H1 (cell line): Measurements from ENCODE around the gene MAPK8IP3. TPM values are rescaled to one million over a fixed set of nuclear protein-coding genes. Genes with fewer than 3 reads are reported as not detected.

ENCODE experiments used
- CTCF ChIA-PET: fragments of 300-600 bp; sonication (Branson Sonifier 250); formaldehyde crosslinking; loops from one replicate; lab custom pipeline; 2021; ENCODE audit not compliant: partially characterized antibody; lab: Charles Lee
- POLR2A ChIA-PET: fragments of 300-600 bp; sonication (Branson Sonifier 250); formaldehyde crosslinking; loops from one replicate; lab custom pipeline; 2021; ENCODE audit warnings: inconsistent platforms; ENCODE audit not compliant: partially characterized antibody; lab: Charles Lee
- DNase-seq, 2 experiments: peaks; one replicate each; pipeline versions ENCODE4 v3.0.0 to v3.0.0-alpha.2; 2010 to 2022; ENCODE audit warnings: low spot score in 2 of 2, low read depth in 1 of 2, mixed read lengths in 1 of 2
- FAIRE-seq: peaks from 2 replicates; lab custom pipeline; 2011; peaks lifted over from hg19 to GRCh38; lab: Jason Lieb, UNC
- H2AFZ ChIP-seq: 2 replicates; pipeline ENCODE4 v1.8.1; 2012; ENCODE audit warnings: low read length, inconsistent platforms
- H2AK5ac ChIP-seq: 2 replicates; pipeline ENCODE4 v1.6.1; 2013; ENCODE audit warnings: low read depth, low read length
- H2BK120ac ChIP-seq: replicated peaks from 2 replicates; pipeline ENCODE3; 2013; ENCODE audit warnings: low read depth, low read length, inconsistent platforms
- H2BK12ac ChIP-seq: 2 replicates; pipeline ENCODE4 v1.6.1; 2013; ENCODE audit warnings: low read depth, low read length
- H2BK15ac ChIP-seq: 2 replicates; pipeline ENCODE4 v1.6.1; 2013; ENCODE audit warnings: low read length
- H2BK20ac ChIP-seq: 2 replicates; pipeline ENCODE4 v1.6.1; 2013; ENCODE audit warnings: low read length
- H2BK5ac ChIP-seq: 2 replicates; pipeline ENCODE4 v1.6.1; 2013; ENCODE audit warnings: low read depth, low read length
- H3K14ac ChIP-seq: 2 replicates; pipeline ENCODE4 v1.6.1; 2013; ENCODE audit warnings: inconsistent platforms; ENCODE audit not compliant: insufficient read length
- H3K18ac ChIP-seq: 2 replicates; pipeline ENCODE4 v1.6.1; 2013; ENCODE audit warnings: low read length; ENCODE audit errors: extremely low read depth
- H3K23ac ChIP-seq: 2 replicates; pipeline ENCODE4 v1.6.1; 2013; ENCODE audit warnings: inconsistent platforms; ENCODE audit not compliant: insufficient read length
- H3K23me2 ChIP-seq: 2 replicates; pipeline ENCODE4 v1.6.1; 2013; ENCODE audit warnings: low read depth, low read length
- H3K27ac ChIP-seq: 2 replicates; pipeline ENCODE4 v1.6.1; 2011; ENCODE audit warnings: low read depth, low read length, inconsistent platforms
- H3K27me3 ChIP-seq, 4 experiments: replicated peaks in 1 of 4; 1 replicate in 1 of 4; 2 replicates in 3 of 4; pipeline versions ENCODE4 v1.6.1 to v1.8.1; 2011 to 2013; ENCODE audit warnings: low read length in 3 of 4, mild to moderate bottlenecking in 3 of 4, inconsistent platforms in 2 of 4, mixed read lengths in 2 of 4, moderate library complexity in 1 of 4; ENCODE audit not compliant: control insufficient read depth in 3 of 4, insufficient read depth in 3 of 4; ENCODE audit errors: extremely low read depth in 1 of 4
- H3K36me3 ChIP-seq, 4 experiments: 2 replicates each; pipeline versions ENCODE4 v1.6.1 to v1.8.1; 2011 to 2013; ENCODE audit warnings: mild to moderate bottlenecking in 4 of 4, low read length in 3 of 4, moderate library complexity in 2 of 4, control low read depth in 1 of 4, inconsistent platforms in 1 of 4; ENCODE audit not compliant: insufficient read depth in 4 of 4, control insufficient read depth in 2 of 4
- H3K4ac ChIP-seq: replicated peaks from 2 replicates; pipeline ENCODE3; 2013; ENCODE audit warnings: low read length, low read depth, mixed read lengths, inconsistent platforms; ENCODE audit not compliant: insufficient read length
- H3K4me1 ChIP-seq, 4 experiments: replicated peaks in 1 of 4; 1 replicate in 1 of 4; 2 replicates in 3 of 4; pipeline versions ENCODE4 v1.6.1 to v1.8.1; 2011 to 2013; ENCODE audit warnings: low read length in 3 of 4, inconsistent platforms in 2 of 4, mixed read lengths in 1 of 4; ENCODE audit not compliant: insufficient read depth in 4 of 4, control insufficient read depth in 3 of 4
- H3K4me2 ChIP-seq, 2 experiments: 2 replicates each; pipeline versions ENCODE4 v1.6.1 to v1.8.1; 2011 to 2013; ENCODE audit warnings: low read depth in 2 of 2, low read length in 2 of 2, control low read depth in 1 of 2, inconsistent platforms in 1 of 2, mild to moderate bottlenecking in 1 of 2; ENCODE audit not compliant: insufficient read depth in 1 of 2
- H3K4me3 ChIP-seq, 4 experiments: fragments of 200-600, 300-600 bp in 1 of 4; sonication (generic), shearing (Covaris generic), sonication (Bioruptor Twin) in 1 of 4; 2 replicates each; pipeline versions ENCODE4 v1.5.1 to v1.8.1; 2011 to 2016; ENCODE audit warnings: low read length in 4 of 4, low read depth in 3 of 4, control low read depth in 2 of 4, inconsistent platforms in 2 of 4, mild to moderate bottlenecking in 2 of 4, mixed read lengths in 1 of 4, moderate library complexity in 1 of 4; ENCODE audit not compliant: insufficient read depth in 2 of 4; ENCODE audit errors: extremely low read depth in 1 of 4
- H3K56ac ChIP-seq: replicated peaks from 2 replicates; pipeline ENCODE3; 2013; ENCODE audit warnings: low read depth, mild to moderate bottlenecking, mixed read lengths, low read length, inconsistent platforms; ENCODE audit not compliant: insufficient read length
- H3K79me1 ChIP-seq: 2 replicates; pipeline ENCODE4 v1.6.1; 2013; ENCODE audit warnings: low read depth, low read length, control low read depth
- H3K79me2 ChIP-seq, 2 experiments: 2 replicates each; pipeline versions ENCODE4 v1.6.1 to v1.8.1; 2012 to 2013; ENCODE audit warnings: low read length in 2 of 2, mild to moderate bottlenecking in 2 of 2, inconsistent platforms in 1 of 2; ENCODE audit not compliant: insufficient read depth in 2 of 2, control insufficient read depth in 1 of 2
- H3K9ac ChIP-seq, 4 experiments: replicated peaks in 1 of 4; 1 replicate in 1 of 4; 2 replicates in 3 of 4; pipeline versions ENCODE4 v1.6.1 to v1.8.1; 2011 to 2013; ENCODE audit warnings: low read depth in 3 of 4, low read length in 3 of 4, control low read depth in 2 of 4, mild to moderate bottlenecking in 2 of 4, moderate library complexity in 2 of 4, inconsistent platforms in 1 of 4; ENCODE audit errors: extremely low read depth in 1 of 4
- H3K9me3 ChIP-seq, 2 experiments: 2 replicates each; pipeline versions ENCODE4 v1.6.1 to v1.8.1; 2012 to 2013; ENCODE audit warnings: mild to moderate bottlenecking in 2 of 2, moderate library complexity in 2 of 2, control low read depth in 1 of 2, inconsistent platforms in 1 of 2, low read depth in 1 of 2, low read length in 1 of 2, mixed read lengths in 1 of 2; ENCODE audit not compliant: insufficient read depth in 2 of 2
- H4K20me1 ChIP-seq, 2 experiments: replicated peaks in 1 of 2; 2 replicates each; pipeline versions ENCODE3 to v1.8.1; 2011 to 2013; ENCODE audit warnings: inconsistent platforms in 2 of 2, low read length in 2 of 2, mild to moderate bottlenecking in 1 of 2; ENCODE audit not compliant: insufficient read depth in 2 of 2, control insufficient read depth in 1 of 2
- H4K5ac ChIP-seq: 2 replicates; pipeline ENCODE4 v1.6.1; 2013; ENCODE audit warnings: low read length, low read depth, mixed read lengths, inconsistent platforms; ENCODE audit not compliant: insufficient read length
- H4K8ac ChIP-seq: 2 replicates; pipeline ENCODE4 v1.8.0; 2013; ENCODE audit warnings: mild to moderate bottlenecking, moderate library complexity, low read length, inconsistent platforms; ENCODE audit not compliant: insufficient read depth; ENCODE audit errors: extremely low read depth
- H4K91ac ChIP-seq: replicated peaks from 2 replicates; pipeline ENCODE3; 2013; ENCODE audit warnings: low read length, mixed read lengths, inconsistent platforms; ENCODE audit not compliant: insufficient read length
- MAFK ChIP-seq: IDR thresholded peaks from 2 replicates; pipeline ENCODE4 v1.6.1; 2012; ENCODE audit warnings: low read depth, mild to moderate bottlenecking, improper control_type of control experiment, low read length
- NRF1 ChIP-seq: IDR thresholded peaks from 2 replicates; pipeline ENCODE4 v1.6.1; 2011; ENCODE audit warnings: mild to moderate bottlenecking, low read depth, low read length, improper control_type of control experiment
- SP2 ChIP-seq: IDR thresholded peaks from 2 replicates; pipeline ENCODE4 v1.6.1; 2012; ENCODE audit warnings: mild to moderate bottlenecking, low read length, inconsistent platforms
- WGBS, 2 experiments: shearing (Covaris generic) in 1 of 2; methylation state at CpG; one replicate each; pipeline versions ENCODE4 v1.1.6 to v1.1.7; 2013 to 2015; ENCODE audit warnings: low lambda C conversion rate in 2 of 2, mixed read lengths in 2 of 2, inconsistent platforms in 1 of 2, low coverage in 1 of 2, missing lambda C conversion rate in 1 of 2; ENCODE audit not compliant: insufficient replicate concordance in 2 of 2, insufficient coverage in 1 of 2, insufficient read length in 1 of 2; ENCODE audit errors: extremely low coverage in 1 of 2, missing lambda C conversion rate in 1 of 2; 5-methylcytosine and 5-hydroxymethylcytosine counted together
- polyA plus RNA-seq, 7 experiments: library from polyadenylated mRNA; depleted of rRNA in 3 of 7; stranded (reverse) in 5 of 7; unstranded in 2 of 7; fragments of >200 nt in 5 of 7; fragments of 200-250 nt in 2 of 7; gene quantifications; 1 replicate in 5 of 7; 2 replicates in 1 of 7; 4 replicates in 1 of 7; pipeline versions ENCODE4 v1.2.1 to v1.2.3, GENCODE V29; 2011 to 2013; ENCODE audit warnings: missing spikeins in 2 of 7, mixed read lengths in 2 of 7
- total RNA-seq: library from RNA; stranded (reverse); fragmentation: NEBNext Ultra II Directional; extraction: Animal tissue kit (Norgen Biotek cat#: 25700); gene quantifications from 2 replicates; pipeline ENCODE4 v1.2.1, GENCODE V29; 2021

MAPK8IP3 gene
- total and polyA plus RNA-seq, 2 of the 8 experiments (the other 6 are each of a cell fraction or from before 2014, with no cell fraction given): 16.9 to 43.4 TPM

DNA sequence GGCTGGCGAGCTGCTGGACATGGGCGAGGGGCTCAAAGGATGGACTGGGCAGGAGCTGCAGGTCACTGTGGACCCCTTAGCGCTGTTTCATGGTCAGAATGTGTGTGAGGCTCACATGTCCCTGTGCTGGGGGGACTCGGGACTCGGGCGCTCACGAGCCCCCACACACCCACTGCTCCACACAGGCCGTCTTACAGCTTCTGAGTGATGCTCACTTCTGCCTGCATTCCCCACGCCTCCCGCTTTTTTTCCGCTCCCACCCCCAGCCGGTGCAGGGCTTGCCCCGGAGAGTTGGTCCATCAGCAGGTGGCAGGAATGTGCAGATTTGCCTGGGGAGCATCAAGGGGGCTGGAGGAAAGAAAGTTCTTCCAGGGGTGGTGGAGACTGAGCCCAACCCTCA, 48.2 kb upstream of the MAPK8IP3 start:
- no peak overlapping the region for H2BK15ac ChIP-seq
- FAIRE-seq (no peak), DNase-seq (no peak)
- H3K27ac ChIP-seq: no peak overlapping the region
- no peaks in the 10 kb centered on the region for H3K9me3 ChIP-seq
- no peak overlapping the region for H2AK5ac ChIP-seq
- no peak overlapping the region for H4K91ac ChIP-seq
- H3K4me1 ChIP-seq: no peaks in the 10 kb centered on the region
- ChIA-PET POLR2A (interaction anchor here (0.9 kb wide), 1 partner anchor 18 kb away, joined by 3 read pairs; no protein-coding TSS in a partner anchor), CTCF (no interaction called here)
- H3K4me2 ChIP-seq: no peak overlapping the region
- no peak overlapping the region for H4K5ac ChIP-seq
- peaks cover 5 to 18% of the 10 kb centered on the region in 2 experiments for H4K20me1 ChIP-seq
- H4K8ac ChIP-seq: peak overlapping the region; percentile 18; the same call in 1 of the 2 replicates
- H3K23me2 ChIP-seq: no peaks in the 10 kb centered on the region
- WGBS, 2 experiments: 90% methylated on average over 13 of the region's 13 CpGs; no CpG with 5 or more reads in 1 of the 2 experiments
- H3K27me3 ChIP-seq: no peaks in the 10 kb centered on the region
- H3K79me1 ChIP-seq: no peaks in the 10 kb centered on the region
- no peak overlapping the region for H2BK20ac ChIP-seq
- no peak overlapping the region for H3K23ac ChIP-seq
- H3K56ac ChIP-seq: no peak overlapping the region
- no peak overlapping the region for H2BK120ac ChIP-seq
- H3K14ac ChIP-seq: no peak overlapping the region
- H3K79me2 ChIP-seq: no peaks in the 10 kb centered on the region
- no peak overlapping the region for H3K4ac ChIP-seq
- H2AFZ ChIP-seq: no peak overlapping the region
- peaks cover 18 to 39% (median 28%) of the 10 kb centered on the region in 4 experiments; a peak in 7 of 8 replicates for H3K36me3 ChIP-seq
- H2BK12ac ChIP-seq: no peak overlapping the region
- H3K18ac ChIP-seq: no peak overlapping the region
- no peak overlapping the region for H3K9ac ChIP-seq
- H2BK5ac ChIP-seq: no peak overlapping the region
- H3K4me3 ChIP-seq: no peak overlapping the region
- TF ChIP-seq SP2: no peak
- TF ChIP-seq MAFK: no peak
- TF ChIP-seq NRF1: no peak
